HG03097 (cell line): ENCODE results near the gene ZNF562.
"Not testable (repeated sequence)": the region's sequence is repeated elsewhere in the genome, so short reads cannot be mapped to it uniquely, and the experiment has no call there.

Experiments used
- ATAC-seq: cut with Tn5 transposase; IDR thresholded peaks from one replicate; pipeline ENCODE4 v1.9.1; 2021; ENCODE audit not compliant: unreplicated experiment, low FRiP score

ZNF562 gene

DNA sequence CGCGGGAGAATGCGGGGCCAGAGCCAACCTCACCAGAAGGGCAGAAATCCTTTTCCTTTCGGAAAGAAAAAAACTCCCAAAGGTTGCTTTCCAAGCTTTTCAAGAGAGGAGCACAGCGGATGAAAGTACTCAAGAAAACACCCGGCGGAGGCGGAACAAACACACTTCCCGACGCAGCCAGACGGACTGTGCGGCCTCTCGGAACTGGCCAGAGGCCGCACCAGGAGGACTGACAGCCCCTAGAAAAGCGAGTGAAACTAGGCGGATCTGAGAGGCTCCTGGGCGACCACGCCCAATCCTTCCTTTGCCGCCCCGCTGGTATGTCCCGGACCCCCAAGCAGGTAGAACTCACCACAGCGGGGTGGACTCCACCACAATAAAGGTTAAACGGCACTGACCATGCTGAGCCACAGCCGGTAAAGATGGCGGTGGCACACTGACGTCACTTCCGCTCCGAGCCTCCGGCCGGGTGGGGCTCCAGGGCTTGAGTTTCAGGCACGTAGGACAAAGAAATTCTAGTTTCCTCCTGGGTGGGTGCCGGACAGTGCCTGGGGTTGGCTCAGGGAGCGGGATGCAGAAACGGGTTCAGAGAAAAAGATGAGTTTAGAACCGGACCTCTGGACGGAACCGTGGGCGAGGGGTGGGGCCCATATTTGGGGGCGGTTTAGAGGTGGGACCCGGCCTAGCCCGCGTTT is at the start of gene ZNF562:
ZNF562 (minus strand) TSS at position 438 of the 695 bp plus-strand sequence. CDS start 14,356 bp downstream, outside the sequence.
- peak; percentile 81 for ATAC-seq

GRCh38 chr19:9724157-9724556 is 49.3 kb upstream of the ZNF562 start:
- no peak for ATAC-seq

DNA sequence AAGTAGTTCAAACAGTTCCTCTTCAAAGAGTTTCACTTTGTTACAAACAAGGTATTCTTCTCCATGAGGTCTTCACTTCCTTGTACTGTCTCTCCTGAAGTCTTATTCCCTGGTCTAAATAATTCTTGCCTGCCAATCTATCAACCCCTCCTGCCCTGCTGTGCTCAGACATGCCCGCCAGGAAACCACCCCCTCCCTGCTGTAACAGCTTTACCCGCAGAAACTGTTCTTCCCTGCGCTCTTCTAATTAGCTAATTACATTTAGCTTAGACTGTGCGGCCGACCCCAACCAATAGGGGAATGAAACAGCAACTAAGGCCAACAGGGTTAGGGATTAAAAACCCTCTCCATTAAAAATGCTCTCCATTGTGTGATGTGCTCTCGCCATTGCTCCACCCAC is 47.0 kb upstream of the ZNF562 start:
- no peak for ATAC-seq

- no peak for ATAC-seq
Measured at GRCh38 chr19:9720541-9720940, 45.6 kb upstream of the ZNF562 start.

DNA sequence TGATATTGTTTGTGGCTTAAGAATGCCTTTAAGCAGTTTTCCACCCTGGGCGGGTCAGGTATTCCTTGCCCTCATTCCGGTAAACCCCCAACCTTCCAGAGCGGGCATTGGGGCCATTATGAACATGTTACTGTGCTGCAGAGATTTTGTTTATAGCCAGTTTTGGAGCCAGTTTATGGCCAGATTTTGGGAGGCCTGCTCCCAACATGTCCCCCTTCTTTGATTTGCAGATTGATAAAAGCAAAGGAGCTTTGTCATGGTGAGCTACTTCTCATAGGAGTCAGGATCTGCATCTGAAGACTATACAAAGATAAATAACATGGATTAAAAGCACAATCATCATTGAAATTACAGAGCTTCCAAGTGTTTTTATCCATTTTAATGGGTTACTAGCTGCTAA is 36.9 kb upstream of the ZNF562 start:
- ATAC-seq = no peak

GRCh38 chr19:9709305-9709704 is 34.4 kb upstream of the ZNF562 start:
- ATAC-seq = no peak

DNA sequence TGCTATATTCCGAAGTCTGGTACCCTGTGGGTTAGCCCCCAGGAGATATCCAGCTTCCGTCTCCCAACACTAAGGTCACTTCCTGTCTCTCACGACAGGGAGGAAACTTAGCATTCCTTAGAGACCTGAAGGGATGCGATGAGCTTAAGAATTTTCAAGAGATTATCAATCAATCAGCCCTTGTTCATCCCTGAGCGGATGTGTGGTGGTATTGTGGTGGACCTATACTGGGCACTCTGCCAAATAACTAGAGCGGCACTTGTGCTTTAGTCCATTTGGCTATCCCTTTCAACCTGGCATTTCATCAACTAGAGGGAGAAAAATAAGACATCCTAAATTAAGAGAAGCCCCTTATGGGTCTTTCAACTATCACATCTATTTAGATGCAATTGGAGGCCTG is 30.9 kb upstream of the ZNF562 start:
- ATAC-seq = no peak

DNA sequence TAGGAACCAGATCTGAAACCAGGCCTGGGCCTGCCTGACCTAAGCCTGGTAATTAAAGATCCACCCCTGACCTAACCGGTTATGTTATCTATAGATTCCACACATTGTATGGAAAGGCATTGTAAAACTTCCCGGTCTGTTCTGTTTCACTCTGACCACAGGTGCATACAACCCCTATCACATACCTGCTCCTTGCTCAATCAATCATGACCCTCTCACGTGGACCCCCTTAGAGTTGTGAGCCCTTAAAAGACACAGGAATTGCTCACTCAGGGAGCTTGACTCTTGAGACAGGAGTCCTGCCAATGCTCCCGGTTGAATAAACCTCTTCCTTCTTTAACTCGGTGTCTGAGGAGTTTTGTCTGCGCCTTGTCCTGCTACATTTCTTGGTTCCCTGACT is 27.3 kb upstream of the ZNF562 start:
- no peak for ATAC-seq

DNA sequence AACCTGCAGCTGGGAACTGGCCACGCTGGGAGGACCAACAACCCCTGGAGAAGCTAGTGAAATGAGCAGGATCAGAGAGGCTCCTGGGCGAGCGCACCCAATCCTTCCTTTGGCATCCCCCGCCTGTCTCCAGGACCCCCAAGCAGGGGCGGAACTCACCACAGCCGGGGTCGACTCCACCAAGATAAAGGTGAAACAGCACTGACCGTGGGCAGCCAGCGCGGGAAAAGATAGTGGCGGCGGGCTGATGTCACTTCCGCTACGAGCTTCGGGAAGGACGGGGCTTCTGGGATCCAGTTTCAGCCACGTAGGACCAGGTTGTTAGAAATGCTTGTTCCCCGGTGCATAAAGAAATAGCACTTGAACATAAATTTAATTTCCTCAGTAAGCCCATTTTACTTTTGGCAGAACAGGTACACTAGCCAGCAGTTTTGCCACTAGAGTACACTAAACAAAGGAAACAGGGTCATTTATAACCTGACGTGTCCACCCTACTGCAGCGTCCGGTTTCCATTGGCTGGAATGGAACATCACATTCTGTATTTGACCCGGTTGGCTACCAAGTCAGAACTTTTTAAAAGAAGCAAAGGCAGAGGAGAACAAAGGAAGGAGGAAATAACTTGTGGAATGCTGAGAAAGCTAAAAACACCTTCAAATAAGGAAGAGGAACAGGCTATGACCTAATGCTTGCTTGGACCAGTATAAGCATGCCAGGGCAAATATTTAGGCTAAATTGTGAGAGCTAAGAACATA is 25.5 kb upstream of the ZNF562 start:
- no peak for ATAC-seq

GRCh38 chr19:9690301-9690700 is 15.4 kb upstream of the ZNF562 start:
- not testable (repeated sequence) for ATAC-seq

GRCh38 chr19:9679996-9680395 is 5.1 kb upstream of the ZNF562 start:
- ATAC-seq = not testable (repeated sequence)

DNA sequence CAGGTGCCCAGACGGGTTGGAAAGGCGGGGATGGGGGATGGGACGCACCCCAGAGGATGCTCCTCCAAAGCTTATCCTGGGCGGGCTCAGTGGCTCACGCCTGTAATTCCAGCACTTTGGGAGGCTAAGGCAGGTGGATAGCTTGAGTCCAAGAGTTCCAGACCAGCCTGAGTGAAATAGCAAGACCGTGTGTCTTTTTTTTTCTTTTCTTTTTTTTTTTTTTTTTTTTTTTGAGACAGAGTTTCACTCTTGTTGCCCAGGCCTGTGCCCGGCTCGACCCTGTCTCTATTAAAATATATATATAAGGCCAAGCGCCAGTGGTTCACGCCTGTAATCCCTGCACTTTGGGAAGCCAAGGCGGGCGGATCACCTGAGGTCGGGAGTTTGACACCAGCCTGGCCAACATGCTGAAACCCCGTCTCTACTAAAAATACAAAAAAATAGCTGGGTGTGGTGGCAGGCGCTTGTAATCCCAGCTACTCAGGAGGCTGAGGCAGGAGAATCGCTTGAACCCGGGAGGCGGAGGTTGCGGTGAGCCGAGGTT is 530 bp upstream of the ZNF562 start:
- not testable (repeated sequence) for ATAC-seq

- ATAC-seq = no peak
Measured at GRCh38 chr19:9673912-9674662, 813 bp downstream of the ZNF562 start.

- no peak for ATAC-seq
Measured at GRCh38 chr19:9672893-9673292, 2.0 kb downstream of the ZNF562 start.

GRCh38 chr19:9671655-9672054 is 3.2 kb downstream of the ZNF562 start:
- ATAC-seq = no peak

- no peak for ATAC-seq
Measured at GRCh38 chr19:9668544-9668943, 6.4 kb downstream of the ZNF562 start.

DNA sequence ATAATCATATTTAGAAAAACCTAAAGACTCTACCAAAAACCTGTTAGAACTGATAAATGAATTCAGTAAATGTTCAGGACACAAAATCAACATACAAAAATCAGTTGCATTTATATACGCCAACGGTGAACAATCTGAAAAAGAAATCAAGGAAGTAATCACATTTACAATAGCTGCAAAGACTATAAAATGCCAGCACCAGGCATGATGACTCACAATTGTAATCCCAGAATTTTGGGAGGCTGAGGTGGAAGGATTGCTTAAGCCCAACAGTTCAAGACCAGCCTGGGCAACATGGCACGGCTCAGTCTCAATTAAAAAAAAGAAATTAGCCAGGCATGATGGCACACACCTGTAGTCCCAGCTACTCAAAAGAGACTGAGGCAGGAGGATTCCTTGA is 7.0 kb downstream of the ZNF562 start:
- no peak for ATAC-seq

DNA sequence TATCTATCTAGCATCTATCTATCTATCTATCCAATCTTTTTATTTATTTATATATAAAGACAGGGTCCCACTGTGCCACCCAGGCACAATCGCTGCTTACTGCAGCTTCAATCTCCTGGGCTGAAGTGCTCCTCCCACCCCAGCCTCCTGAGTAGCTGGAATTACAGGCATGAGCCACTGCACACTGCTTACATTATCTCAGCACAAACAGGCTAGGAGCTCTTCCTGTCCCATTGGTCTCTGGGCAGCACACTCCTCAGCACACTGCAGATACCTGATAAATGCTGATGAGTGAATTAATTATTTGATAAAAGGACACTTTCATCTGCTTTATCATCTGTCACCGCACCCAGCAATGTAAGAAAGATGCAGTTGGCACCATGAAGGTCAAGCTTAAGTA is 16.1 kb downstream of the ZNF562 start:
- ATAC-seq = no peak

GRCh38 chr19:9653066-9653555 is 21.8 kb downstream of the ZNF562 start:
- not testable (repeated sequence) for ATAC-seq

GRCh38 chr19:9651464-9651863 is 23.4 kb downstream of the ZNF562 start:
- not testable (repeated sequence) for ATAC-seq

- no peak for ATAC-seq
Measured at GRCh38 chr19:9650345-9650744, 24.6 kb downstream of the ZNF562 start.
